Measurements from ENCODE around the gene LORICRIN.

Gene LORICRIN

DNA sequence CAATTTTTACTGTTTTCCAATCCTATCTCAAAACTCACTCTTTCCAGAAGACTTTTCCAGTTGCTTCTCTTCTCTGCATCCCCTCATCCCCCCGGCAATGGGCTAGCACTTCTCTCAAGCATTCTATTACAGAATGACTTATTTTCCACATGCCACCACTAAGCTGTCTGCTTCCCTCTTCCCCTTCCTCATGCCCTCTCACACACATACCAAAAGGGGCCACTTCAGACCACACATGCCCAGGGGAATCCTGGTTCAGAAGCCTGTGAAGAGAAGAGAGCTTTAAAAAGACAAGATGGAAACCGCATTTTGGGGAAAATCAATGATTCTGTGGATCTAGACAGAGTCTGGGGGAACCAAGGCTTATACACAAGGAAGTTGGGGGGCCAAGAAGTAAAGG lies 8.4 kb upstream of the LORICRIN start:
- no peak for DNase-seq

DNA sequence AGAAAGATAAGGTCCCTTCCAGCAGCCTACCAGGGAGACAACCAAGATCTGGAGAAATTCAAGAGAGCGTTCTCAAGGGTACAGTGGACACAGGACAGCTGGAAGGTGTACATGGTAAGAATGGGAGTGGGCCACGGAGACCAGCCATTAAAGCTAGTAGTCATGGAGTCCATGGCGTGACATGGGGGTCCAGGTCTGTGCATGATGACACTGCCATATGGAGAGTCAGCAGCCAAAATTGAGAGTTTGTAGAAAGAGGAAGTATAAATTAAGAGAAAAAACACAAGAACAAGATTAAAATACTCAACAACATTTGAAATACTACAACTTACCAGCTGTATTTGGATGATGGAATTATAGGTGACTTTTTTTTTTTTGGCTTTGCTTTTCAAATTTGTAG lies 7.9 kb upstream of the LORICRIN start:
- DNase-seq = no peak

DNA sequence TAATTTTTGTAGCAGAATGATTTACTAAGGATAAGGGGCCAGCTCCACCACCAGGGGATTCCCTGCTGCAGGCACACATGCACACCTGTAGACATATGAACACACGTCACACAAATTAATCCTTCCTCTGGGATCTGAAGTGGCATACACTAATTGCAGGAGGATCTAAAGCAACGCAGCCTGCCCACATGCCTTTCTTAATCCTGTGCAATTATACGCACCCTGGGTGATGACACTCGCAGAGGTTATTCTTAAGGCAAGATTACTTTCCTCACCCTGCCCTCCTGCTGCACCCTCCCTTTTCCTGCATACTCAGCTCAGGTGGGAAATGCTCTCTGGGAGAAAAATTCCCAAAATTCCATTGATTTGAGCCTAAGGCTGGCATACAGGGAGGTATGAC lies 7.5 kb upstream of the LORICRIN start:
- no peak for DNase-seq

DNA sequence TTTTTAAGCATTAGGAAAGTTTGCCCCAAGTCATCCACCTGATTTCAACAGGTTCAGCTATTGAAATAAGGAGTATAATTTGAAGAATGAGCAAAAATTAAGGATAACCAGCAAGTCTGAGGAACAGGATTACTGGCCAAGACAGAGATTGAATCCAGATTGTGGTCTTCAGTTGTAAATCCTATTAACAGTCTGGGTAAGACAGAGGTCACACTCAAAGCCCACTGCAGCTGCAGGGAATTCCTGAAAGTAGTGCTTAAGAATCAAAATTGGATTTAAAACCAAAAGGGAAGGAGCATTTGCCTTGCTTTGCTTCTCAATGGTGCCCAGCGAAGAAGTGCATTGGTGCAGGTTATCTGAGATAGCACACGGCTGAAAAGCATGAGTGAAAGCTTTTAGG lies 6.4 kb upstream of the LORICRIN start:
- no peak for DNase-seq

DNA sequence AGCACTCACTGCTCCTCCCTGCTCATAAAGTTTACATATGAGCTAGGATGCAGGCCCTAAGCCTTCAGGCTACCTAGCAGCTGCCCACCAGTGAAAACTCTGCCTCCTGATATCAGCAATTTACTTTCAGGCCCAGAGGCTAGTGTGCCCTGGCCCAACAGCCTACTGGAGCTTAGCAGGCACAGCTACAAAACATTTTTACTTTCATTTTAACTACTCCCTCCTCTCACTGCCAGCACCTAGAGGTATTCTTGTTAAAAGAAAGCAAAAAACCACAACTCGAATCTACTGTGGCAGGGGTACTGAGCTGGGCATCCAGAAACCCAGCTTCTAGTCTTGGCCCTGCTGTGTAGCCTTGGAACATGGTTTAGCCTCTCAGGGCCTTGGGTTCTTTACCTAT lies 5.8 kb upstream of the LORICRIN start:
- DNase-seq = no peak

DNA sequence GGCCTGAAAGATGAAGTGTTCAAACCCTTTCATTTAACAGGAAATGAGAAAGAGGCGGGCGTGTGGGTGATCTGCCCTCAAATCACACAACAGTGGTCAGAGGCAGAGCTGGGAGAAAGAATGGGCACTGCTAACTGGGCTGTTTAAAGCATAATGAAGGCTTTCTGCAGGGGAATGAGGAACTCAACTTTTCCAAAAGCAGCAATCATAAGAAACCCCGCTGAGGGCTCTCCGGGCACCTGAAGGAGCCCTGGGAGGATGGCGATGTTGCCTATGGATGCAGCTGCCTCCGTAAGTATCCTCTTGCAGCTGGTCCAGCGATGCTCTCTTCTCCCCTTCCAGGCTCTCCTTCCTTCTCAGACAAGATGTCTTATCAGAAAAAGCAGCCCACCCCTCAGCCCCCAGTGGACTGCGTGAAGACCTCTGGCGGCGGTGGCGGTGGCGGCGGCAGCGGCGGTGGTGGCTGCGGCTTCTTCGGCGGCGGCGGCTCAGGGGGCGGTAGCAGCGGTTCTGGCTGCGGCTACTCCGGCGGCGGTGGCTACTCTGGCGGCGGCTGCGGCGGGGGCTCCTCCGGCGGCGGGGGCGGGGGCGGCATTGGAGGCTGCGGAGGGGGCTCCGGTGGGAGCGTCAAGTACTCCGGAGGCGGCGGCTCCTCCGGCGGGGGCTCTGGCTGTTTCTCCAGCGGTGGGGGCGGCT lies 1.2 kb downstream of the LORICRIN start:
- DNase-seq = no peak

DNA sequence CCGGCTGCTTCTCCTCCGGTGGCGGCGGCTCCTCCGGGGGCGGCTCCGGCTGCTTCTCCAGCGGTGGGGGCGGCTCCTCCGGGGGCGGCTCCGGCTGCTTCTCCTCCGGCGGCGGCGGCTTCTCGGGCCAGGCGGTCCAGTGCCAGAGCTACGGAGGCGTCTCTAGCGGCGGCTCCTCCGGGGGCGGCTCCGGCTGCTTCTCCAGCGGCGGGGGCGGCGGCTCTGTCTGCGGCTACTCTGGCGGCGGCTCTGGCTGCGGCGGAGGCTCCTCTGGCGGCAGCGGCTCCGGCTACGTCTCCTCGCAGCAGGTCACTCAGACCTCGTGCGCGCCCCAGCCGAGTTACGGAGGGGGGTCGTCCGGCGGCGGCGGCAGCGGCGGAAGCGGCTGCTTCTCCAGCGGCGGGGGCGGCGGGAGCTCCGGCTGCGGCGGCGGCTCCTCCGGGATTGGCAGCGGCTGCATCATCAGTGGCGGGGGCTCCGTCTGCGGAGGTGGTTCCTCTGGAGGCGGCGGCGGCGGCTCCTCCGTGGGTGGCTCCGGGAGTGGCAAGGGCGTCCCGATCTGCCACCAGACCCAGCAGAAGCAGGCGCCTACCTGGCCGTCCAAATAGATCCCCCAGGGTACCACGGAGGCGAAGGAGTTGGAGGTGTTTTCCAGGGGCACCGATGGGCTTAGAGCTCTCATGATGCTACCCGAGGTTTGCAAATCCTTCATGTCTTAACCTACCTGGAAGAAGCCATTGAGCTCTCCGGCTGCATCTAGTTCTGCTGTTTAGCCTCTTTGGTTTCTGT lies 2.0 kb downstream of the LORICRIN start:
- no peak for DNase-seq

DNA sequence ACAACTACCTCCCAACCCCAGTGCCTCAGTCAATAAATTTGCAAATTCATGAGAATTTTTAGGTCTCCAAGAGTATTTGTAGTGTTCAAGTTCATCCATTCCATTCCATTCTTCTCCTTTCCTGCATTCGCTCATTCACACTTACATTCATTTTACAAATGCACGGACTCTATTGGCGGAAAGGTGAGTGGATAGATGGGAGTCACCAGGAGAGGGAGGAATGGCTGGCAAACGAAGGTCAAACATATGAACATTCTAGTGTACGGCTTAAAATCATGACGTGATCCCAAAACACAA lies 2.5 kb downstream of the LORICRIN start:
- no peak for DNase-seq

DNA sequence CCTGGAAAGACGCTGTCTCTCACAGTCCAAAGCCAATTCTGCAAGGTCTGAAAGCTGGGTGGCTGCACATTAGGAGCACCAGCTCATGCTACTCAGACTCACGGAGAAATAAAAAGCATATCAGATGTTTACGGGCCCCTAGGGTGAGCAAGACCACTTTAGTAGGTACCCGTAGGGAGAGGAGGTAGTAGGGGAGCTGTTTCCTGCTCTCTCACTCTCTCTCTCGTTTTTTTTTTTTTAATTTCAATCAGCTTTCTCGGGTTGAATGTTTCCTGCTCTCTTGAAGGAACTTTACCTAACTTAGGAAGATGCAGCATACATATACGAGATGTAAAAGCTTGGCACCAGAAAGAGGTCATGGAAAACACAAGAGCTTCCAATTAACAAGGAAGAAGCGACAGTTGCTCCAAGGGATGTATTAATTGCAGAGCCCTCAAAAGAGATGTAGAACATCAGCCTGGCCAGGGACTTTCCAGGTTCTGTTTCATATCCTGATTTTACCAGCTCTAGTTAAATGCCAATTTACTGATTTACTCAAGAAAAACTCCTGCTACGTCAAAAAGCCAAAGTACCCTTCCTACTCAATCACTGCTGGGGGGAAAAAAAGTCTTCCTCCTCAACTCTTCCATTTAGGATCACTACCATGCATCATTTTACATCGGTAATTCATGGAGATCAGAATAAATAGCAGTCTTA lies 3.1 kb downstream of the LORICRIN start:
- DNase-seq = no peak

DNA sequence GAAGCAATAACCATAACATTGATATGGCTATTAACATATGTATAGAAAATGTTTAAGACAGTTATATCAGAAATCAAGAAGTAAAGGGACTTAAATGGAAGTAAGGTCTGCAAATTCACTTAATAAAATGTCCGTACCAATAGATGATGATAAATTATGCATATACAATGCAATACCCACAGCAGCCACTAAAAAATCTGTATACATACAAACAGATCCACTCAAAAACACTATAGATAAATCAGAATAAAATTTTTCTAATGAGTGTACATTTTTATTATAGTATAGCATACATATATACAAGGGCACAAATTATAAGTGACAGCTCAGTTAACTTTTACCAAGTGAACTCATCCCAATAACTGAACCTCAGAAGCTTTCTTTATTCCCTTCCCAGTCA lies 6.0 kb downstream of the LORICRIN start:
- DNase-seq = no peak

DNA sequence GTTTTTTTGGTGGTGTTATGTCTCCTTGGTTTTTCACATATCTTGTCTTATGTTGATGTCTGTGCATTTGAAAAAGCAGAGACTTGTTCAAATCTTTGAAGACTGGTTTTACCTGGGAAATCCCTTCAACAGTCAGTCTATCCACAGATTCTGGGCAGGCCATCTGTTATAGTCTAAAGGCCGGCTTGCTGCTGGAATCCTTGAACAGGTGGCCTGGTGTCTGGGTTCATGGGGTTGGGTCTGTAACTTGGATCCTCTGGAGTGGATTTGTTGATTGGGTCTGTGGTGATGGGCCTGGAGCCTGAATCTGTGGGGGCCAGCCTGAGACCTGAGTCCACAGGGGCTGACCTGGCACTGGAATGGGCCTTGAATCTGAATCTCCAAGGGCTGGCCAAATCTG lies 12.2 kb downstream of the LORICRIN start:
- DNase-seq = no peak

DNA sequence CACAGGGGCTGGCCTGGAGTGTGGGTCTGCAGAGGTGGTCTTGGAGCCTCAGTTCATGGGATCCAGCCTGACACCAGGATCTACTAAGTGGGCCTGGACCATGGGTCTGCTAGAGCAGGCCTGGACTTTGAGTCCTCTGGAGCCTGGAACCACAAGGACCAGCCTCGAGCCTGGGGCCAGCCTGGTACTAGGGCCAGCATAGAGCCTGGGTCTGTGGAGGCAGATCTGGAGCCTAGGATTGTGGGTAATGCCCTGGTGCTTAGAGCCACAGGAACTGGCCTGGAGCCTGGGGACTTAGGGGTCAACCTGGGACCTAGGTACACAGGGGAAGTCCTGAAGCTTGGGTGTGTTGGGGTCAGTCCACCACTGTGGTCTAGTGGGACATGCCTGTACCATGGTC lies 12.7 kb downstream of the LORICRIN start:
- no peak for DNase-seq

DNA sequence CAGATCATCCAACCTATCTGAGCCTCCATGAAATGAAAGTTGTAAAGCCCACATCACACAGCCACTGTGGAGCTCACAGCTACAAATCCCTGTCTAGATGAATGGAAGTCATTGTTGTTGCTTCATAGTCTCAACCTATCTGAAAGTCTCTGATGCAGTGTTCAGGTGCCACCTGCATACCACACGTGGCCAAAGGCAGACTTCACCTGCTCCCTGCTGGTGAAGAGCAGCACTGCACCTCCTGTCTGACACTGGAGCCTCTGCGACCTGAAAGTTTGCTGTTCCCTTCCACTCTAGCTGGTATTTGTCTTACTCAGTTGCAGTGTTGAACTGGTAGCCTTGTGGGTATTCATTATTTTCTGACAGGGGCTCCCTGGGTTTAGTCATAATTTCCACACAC lies 18.4 kb downstream of the LORICRIN start:
- DNase-seq = no peak

DNA sequence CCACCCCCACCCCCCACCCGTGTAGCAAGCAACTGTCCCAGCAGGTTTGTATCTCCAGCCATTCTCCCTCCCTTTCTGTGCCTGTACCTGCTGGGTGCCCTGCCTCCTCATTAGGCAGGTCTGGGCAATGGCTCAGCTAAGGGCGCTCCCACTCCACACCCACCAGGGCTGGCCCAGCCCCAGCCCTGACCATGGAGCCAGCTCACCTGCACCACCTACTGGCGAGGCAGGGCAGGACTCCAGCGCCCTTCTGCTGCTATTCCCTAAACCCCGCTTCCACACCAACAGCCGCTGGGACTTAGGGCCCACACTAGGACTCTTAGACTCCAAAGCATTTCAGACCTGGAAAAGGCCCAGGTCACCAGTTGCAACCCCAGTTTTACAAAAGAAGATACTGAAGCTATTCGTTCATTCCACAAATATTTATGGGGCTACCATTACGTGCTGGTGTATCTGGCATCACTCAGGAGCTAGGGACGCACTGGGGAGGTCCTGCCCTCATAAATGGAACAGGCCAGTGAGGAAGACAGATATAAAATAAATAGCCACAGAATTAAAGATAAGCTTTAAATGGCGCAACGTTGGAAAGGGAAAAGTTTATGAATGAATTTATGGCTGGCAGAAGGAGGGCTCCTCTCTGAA lies 29.3 kb downstream of the LORICRIN start:
- no peak for DNase-seq

DNA sequence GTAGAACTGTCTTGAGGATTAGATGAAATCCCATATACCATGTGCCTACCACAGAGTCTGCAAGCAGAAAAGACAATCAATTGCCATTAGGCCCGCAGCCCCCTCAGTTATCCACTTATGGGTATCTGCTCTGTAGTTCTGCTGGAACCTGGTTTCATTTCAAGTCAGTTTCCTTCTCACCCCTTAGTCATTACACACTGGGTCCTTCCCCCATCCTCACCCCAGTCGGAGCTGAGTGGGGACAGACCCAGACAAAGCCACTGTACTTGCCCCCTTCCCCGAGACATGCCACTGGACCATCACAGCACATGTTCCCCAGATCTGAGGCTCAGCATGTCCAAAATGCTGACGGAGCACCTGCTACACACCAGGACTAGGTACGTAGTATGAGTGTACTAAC lies 32.0 kb downstream of the LORICRIN start:
- DNase-seq = no peak

DNA sequence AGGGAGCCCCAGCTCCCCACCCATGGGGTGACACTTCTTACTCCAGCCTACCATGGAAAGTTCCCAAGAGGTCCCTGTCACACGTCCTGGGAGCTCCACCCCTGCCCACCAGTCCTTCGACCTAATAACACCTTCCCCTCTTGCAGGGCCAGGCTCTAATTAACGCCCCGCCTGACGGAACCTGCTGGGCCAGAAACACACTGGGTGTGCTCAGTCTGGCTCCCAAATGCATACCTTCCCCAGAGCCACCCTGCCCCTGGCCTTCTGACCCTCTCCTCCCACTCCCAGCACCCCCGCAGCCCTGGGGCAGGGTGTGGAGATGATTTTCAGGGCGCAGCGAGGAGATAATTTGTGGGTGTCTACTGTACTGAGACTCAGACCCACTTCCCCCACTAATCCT lies 32.7 kb downstream of the LORICRIN start:
- no peak for DNase-seq

DNA sequence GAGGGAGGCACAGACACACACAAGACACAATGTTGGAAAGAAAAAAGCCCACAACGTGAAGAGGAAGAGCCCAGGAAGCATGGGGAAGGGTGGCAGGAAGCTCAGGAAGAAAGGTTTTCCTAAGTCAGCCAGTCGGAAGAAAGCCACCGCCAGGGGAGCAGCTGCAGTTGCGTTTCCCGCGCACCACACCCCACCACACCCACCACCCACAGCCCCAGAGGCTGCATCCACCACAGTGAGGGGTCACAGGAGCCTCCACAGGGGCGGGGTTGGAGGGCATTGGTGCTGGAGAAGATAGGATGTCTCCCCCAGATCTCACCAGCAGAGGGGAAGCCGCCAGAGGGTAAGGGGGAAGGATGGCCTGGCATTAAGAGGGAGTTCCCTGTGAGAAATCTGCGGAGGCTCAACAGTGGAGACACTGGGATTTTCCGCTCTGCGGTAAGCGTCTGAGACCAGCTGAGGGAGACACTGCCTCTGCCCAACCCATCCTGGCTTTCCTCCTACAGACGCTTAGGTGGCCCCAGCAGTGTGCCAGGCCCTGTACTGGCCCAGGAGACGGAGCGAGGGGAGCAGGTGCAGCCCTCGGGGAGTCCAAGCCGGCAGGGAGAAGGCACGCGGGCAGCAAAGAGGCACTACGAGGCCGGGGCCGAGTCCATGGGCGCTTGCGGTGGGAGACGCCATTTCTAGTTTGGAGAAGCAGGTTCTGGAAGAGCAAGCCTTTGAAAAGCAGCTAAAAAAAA lies 33.4 kb downstream of the LORICRIN start:
- DNase-seq = no peak

DNA sequence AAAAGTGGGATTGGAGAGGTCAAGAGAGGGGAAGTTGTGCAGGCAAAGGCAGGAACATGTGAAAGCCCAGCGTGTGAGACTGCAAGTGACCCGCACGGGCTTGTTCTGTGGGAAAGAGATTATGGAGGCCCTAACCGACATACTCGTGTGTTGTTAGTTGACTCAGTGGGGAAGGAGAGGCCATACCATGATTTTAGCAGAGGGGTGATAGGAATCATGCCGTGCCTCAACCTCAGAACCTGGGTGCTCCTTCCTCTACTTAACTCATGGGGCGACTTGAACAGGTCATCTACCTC lies 33.9 kb downstream of the LORICRIN start:
- DNase-seq = no peak

DNA sequence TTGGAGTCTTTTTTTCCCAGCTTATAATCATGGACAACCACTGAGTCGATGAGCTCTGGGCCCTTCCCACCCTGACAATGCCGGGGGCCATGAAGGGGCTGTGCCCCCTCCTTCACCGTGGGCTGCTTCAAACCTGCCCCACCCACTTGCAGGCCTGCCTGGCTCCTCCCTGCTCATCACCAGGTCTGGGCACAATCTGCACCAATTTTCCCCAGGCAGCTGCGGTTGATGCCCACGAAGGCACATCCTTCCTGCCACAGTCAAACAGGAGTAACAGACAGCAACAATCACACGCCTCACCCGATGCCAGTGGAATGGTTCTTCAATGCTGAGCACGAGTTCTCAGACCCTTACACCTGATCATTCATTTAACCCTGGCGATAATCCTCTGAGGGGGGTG lies 34.4 kb downstream of the LORICRIN start:
- no peak for DNase-seq

DNA sequence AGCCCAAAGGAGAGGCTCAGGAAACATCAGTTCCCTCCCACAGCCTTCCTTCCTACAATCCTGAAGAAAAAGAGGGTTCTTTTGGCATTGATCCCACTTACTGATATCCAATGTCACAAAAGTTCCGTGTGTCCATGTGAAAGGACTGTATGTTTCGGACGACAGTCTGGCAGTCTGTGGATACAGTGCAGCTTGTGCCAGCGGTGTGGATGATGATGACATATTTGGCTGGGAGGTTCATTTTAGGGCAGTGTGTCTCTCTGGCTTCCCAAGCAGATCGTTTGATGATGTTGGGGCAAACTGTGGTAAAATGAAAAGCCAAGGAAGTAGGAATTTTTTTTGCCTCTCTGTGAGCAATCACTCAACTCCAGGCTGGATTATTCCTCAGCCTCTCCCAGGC lies 42.8 kb downstream of the LORICRIN start:
- no peak for DNase-seq

DNA sequence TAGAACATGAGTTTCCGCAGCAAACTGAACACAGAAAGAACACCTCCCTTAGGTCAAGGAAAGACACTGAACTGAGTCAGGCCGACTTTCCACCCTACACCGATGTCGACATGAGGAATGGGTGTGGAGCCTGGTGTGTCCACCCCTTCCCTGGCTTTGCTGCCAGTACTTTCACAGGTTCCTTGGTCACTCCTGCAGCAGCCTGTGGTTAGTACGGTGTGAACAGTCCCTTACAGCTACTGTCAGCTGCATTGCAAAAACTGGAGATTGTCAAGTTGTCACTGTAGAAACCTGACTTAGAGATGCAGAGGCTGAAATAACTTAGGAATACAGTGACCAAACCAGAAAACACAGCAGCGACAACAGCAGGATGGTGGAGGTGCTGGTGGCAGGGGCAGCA lies 46.2 kb downstream of the LORICRIN start:
- no peak for DNase-seq

DNA sequence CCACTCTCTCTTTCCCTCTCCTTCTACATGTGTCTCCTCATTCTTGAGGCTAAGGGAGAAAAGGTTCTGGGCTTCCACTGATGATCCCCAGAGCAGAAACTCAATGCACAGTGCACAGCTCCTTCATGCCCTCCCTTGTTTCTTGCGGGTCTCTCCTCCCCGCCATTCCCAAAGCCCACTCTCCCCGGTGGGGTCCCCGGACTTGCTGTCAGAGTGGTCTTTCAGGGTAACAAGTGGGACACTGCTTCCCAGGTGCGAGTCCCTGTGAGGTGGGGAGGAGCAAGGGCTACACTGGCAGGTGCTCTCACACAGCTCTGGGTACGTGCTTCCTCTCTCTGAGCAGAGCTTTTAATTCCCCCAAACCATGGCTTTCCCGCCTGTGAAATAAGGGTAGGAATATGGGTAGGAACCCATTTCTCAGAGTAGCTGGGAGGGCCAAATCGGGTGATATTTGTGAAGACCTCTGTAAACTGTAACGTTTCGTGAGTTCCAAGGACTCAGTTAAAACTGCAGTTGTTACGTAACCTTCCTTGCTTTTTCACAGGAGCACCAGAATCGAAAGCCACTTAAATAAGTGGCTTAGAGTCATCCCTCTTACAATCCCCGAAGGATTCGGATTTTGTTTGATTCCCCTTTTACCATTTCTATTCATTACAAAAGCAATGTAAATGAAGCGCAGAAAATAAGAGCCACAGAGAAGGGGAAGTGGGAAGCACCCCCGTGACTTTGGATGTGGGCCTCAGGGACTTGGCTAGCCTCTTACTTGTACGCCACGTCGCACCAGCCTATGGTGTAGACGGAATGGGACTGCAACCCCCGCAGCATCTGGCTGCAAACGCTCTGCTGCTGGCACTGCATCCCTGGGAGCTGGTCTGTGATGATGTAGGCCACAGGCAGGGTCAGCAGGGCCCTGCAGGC lies 47.1 kb downstream of the LORICRIN start:
- no peak for DNase-seq

Measured in CD4-positive, alpha-beta T cell treated with Interleukin-15 for 1 hour (primary cell).